ENCODE results near the gene COBL.

The COBL gene

DNA sequence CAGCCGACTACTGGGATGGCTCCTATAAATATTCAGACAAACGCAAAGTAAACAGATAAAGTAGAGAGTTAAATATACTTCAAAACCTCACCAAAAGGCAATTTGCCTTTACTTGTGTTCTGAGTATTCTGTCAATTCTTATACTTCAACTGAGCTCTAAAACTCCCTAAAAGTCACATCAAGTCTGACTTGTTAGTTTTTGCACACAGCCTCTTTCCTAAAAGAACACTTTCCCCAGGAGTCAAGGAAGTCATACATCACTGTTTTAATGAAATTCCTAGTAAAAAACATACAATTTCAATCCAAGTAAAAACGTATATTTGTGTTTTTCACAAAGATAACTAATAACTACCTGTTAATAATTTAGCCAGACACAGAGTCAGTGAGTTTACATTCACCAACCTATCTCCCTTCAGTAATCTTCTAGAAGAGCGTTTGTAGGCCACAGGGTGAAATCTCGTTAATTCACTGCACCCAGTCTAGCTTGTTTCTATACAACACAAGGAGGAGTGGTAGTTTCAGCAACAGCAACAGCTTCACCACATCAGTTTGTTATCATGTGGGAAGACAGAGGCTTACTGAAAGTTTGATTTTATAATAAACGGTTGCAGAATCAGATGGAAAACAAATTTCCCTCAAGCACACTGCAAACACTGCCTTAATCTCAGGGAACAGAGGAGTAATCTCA is 2.7 kb downstream of the COBL start:
- Histone ChIP-seq H3K4me1 (ENCODE audit: control insufficient read depth, insufficient read depth, low read length, poor library complexity, severe bottlenecking) (peaks cover 3% of the 10 kb centered on the region), H3K27ac (ENCODE audit: low read depth, low read length, severe bottlenecking) (no peak overlapping the region), H3K9me3 (ENCODE audit: control insufficient read depth, low read length) (no peaks in the 10 kb centered on the region), H3K36me3 (ENCODE audit: control insufficient read depth, insufficient read depth, low read length) (no peaks in the 10 kb centered on the region), H3K4me3 (ENCODE audit: extremely low read depth, insufficient read depth, low read length, poor library complexity, severe bottlenecking) (no peak overlapping the region)
- WGBS, 2 experiments (ENCODE audit: insufficient coverage in 2 of 2): 57 to 67% methylated on average over 1 of the region's 6 CpGs

DNA sequence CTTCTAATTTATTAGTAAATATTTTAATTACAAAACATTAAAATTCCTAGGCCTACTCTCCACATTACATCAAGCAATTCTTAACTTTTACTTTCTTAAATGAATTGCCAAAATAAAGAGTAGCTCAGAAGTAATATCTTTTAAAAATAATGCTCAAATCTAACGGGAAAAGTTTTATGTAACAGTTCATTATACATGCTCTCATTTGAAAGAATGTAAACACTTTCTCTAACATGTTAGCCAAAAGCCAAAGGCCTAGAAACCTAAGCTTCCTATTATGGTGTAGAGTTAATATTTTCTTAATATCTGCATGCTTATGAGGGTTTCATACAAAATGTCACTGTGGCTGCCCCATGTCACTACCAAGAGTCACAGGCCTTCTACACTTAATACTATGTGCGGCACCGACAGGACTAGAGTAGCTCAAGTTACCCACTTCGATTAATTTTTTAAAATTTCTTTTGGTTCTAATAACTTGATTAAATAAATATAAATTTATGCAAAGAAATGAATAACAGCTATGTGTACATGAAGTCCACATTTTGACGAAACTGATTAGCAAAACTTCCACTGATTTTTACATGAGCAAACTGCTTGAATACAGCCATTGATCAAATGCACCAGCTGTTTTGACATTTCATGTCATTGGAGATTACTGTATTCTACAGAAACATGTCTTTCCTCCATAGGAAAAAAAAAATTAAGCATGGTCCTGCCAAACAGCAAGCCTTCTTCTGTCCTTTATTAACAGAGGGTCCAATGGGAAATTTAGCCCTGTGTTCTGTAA is 3.5 kb downstream of the COBL start:
- H3K9me3 ChIP-seq (ENCODE audit: control insufficient read depth, low read length): no peaks in the 10 kb centered on the region
- H3K27ac ChIP-seq (ENCODE audit: low read depth, low read length, severe bottlenecking): no peak overlapping the region
- WGBS, 2 experiments (ENCODE audit: insufficient coverage in 2 of 2): 71 to 100% methylated on average over 1 of the region's 5 CpGs
- no peak overlapping the region for H3K4me3 ChIP-seq (ENCODE audit: extremely low read depth, insufficient read depth, low read length, poor library complexity, severe bottlenecking)
- peaks cover 11% of the 10 kb centered on the region for H3K4me1 ChIP-seq (ENCODE audit: control insufficient read depth, insufficient read depth, low read length, poor library complexity, severe bottlenecking)
- no peaks in the 10 kb centered on the region for H3K36me3 ChIP-seq (ENCODE audit: control insufficient read depth, insufficient read depth, low read length)

DNA sequence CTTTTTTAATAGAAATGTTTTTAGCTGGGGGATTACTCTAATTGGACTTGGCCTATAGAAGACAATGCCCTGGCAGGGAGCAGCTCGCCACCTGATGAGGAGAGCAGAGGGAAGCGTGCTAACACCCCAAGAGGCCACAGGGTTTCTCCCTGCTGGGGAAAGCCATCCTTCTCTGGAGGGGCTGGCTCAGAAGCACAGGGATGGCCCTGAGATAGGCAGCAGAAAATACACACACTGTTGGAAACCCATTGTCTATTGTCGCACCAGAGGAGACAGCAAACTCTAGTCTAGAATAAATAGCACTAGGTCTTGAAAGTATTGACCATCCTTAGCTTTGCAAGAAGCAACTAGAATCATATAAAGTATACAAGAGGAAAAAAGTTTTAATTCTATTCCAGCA is 5.4 kb downstream of the COBL start:
- Histone ChIP-seq H3K4me1 (ENCODE audit: control insufficient read depth, insufficient read depth, low read length, poor library complexity, severe bottlenecking) (peaks cover 11% of the 10 kb centered on the region), H3K27ac (ENCODE audit: low read depth, low read length, severe bottlenecking) (no peak overlapping the region), H3K9me3 (ENCODE audit: control insufficient read depth, low read length) (no peaks in the 10 kb centered on the region), H3K4me3 (ENCODE audit: extremely low read depth, insufficient read depth, low read length, poor library complexity, severe bottlenecking) (no peak overlapping the region), H3K36me3 (ENCODE audit: control insufficient read depth, insufficient read depth, low read length) (no peaks in the 10 kb centered on the region)
- WGBS, 2 experiments (ENCODE audit: insufficient coverage in 2 of 2): 71 to 78% methylated on average over 2 of the region's 3 CpGs

DNA sequence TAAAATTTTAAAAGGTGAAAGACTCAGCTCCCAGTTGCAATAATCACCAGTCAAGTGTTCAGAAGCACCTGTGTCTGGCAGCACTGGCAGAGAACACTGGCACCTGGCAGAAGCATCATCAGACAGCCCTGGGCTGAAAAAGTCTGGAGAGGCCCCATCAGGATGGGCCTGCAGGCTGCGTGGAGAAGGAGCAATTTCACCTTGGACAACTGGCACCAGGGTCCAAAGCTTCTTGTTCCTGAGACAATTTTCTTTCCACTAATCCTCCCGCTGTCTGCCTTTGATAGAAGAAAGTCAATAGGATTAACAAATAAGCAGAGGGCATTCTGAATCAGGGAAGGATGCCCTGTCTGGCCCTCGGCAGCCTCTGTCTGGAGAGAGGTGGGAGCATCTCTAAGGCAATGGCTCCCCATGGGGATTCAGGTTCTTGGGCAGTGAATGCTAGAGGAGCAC is 6.5 kb downstream of the COBL start:
- Histone ChIP-seq H3K9me3 (ENCODE audit: control insufficient read depth, low read length) (no peaks in the 10 kb centered on the region), H3K27ac (ENCODE audit: low read depth, low read length, severe bottlenecking) (no peak overlapping the region), H3K4me1 (ENCODE audit: control insufficient read depth, insufficient read depth, low read length, poor library complexity, severe bottlenecking) (peaks cover 11% of the 10 kb centered on the region), H3K4me3 (ENCODE audit: extremely low read depth, insufficient read depth, low read length, poor library complexity, severe bottlenecking) (no peak overlapping the region), H3K36me3 (ENCODE audit: control insufficient read depth, insufficient read depth, low read length) (no peaks in the 10 kb centered on the region)
- 87 to 94% methylated on average over 2 of the region's 3 CpGs for WGBS, 2 experiments (ENCODE audit: insufficient coverage in 2 of 2)

DNA sequence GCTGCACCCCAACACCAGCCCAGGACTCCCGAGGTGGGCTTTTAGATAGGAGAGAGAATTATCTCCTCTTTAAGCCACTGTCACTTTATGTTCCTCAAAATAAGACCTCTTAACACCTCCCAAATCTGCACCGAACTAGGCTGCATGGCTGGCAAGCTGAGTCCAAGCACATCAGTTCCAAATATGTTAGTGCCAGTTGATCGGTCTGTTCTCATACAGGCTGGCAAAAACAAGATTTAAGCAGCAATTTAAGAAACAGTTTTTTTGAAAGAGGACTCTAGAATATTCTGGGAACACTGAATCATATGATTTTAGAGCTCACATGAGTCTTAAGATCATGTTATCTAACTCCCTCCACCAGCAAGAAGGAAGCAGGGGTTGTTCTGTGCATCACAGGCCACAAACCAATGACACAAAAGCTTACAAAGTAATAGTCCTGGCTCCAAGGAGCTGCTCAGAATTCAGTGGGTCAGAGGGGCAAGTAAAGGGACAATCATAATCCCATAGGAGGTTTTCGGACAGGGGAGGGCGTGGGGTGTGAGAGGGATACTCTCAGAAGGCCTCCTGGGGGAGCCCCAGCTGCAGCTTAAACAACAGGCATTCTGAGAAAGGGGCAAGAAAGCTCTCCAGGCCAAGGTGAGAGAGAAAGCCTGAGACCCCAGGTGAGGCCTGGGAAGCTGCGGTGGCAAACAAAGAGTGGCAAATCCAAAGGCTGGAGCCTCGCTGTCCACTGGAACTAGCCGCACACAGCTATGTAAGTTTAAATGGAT is 7.1 kb downstream of the COBL start:
- Histone ChIP-seq H3K9me3 (ENCODE audit: control insufficient read depth, low read length) (no peaks in the 10 kb centered on the region), H3K36me3 (ENCODE audit: control insufficient read depth, insufficient read depth, low read length) (no peaks in the 10 kb centered on the region), H3K4me1 (ENCODE audit: control insufficient read depth, insufficient read depth, low read length, poor library complexity, severe bottlenecking) (peaks cover 16% of the 10 kb centered on the region), H3K4me3 (ENCODE audit: extremely low read depth, insufficient read depth, low read length, poor library complexity, severe bottlenecking) (no peak overlapping the region), H3K27ac (ENCODE audit: low read depth, low read length, severe bottlenecking) (no peak overlapping the region)
- 88 to 89% methylated on average over 5 of the region's 8 CpGs for WGBS, 2 experiments (ENCODE audit: insufficient coverage in 2 of 2)

DNA sequence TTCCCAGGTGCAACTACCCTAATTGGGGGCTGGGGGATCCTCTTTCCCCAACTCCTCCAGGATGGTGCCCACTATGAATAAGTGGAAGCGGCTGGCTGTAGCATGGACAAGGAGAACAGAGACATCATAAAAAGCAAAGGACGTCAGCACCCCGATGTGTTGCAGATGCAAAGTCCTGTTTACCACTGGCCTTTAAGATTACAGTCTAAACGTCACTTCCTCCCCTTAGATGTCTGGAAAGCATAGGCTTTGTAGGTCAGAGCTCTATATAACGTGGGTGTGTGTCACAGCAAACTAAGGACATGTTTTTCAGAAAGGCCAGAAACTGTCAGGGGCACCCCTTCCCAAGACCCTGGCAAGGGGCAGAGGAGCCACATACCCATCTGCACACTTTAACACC is 7.9 kb downstream of the COBL start:
- Histone ChIP-seq H3K27ac (ENCODE audit: low read depth, low read length, severe bottlenecking) (peak overlapping the region; percentile 47), H3K36me3 (ENCODE audit: control insufficient read depth, insufficient read depth, low read length) (no peaks in the 10 kb centered on the region), H3K4me1 (ENCODE audit: control insufficient read depth, insufficient read depth, low read length, poor library complexity, severe bottlenecking) (peaks cover 17% of the 10 kb centered on the region), H3K4me3 (ENCODE audit: extremely low read depth, insufficient read depth, low read length, poor library complexity, severe bottlenecking) (no peak overlapping the region), H3K9me3 (ENCODE audit: control insufficient read depth, low read length) (no peaks in the 10 kb centered on the region)
- WGBS, 2 experiments (ENCODE audit: insufficient coverage in 2 of 2): 90 to 93% methylated on average over 3 of the region's 5 CpGs

DNA sequence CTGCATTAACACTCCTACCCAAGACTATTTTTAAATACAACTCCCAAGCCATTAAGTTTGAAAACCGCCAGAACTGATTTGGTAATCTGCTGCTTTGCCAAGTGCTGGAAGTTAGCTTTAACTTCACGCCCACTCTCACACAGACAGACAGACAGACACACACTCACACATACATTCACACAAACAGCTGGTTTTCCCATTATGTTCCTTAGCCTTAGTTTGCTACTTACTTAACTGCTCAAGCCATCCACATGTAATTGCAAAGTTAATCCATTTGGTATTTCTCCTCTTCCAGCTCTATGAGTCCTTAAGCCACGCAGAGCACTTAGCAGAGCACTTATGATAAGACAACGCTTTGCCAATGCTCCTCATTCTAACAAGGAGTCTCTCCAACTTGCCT is 8.3 kb downstream of the COBL start:
- Histone ChIP-seq H3K4me3 (ENCODE audit: extremely low read depth, insufficient read depth, low read length, poor library complexity, severe bottlenecking) (no peak overlapping the region), H3K9me3 (ENCODE audit: control insufficient read depth, low read length) (no peaks in the 10 kb centered on the region), H3K36me3 (ENCODE audit: control insufficient read depth, insufficient read depth, low read length) (no peaks in the 10 kb centered on the region), H3K27ac (ENCODE audit: low read depth, low read length, severe bottlenecking) (peak overlapping the region; percentile 47), H3K4me1 (ENCODE audit: control insufficient read depth, insufficient read depth, low read length, poor library complexity, severe bottlenecking) (peaks cover 21% of the 10 kb centered on the region)
- 69 to 88% methylated on average over 4 of the region's 4 CpGs for WGBS, 2 experiments (ENCODE audit: insufficient coverage in 2 of 2)

DNA sequence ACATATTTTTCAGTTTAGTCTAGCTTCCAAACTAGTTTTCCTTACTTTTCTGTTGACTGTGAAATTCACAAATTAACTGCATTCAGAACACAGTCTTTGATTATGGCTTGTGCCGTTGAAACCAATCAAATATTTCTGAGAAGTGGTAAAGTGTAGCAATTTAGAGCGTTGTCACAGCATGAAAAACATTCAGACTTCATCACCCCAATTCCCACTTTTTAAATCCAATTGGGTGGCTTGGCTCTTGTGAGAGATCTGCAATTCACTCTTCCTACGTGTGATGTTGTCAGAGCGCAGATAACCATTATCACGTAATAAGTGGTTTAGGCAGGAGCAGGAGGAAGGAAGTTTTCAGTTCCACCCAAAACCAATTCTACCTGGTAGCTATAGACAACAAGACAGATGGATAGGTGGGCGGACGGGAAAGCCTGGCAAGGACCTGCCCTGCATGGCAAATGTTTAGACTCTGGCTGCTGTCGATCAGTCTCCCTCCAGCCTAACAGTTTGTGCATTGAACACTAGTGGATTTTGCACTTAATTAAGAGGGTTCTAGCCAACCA is 8.9 kb downstream of the COBL start:
- H3K36me3 ChIP-seq (ENCODE audit: control insufficient read depth, insufficient read depth, low read length): no peaks in the 10 kb centered on the region
- peaks cover 26% of the 10 kb centered on the region for H3K4me1 ChIP-seq (ENCODE audit: control insufficient read depth, insufficient read depth, low read length, poor library complexity, severe bottlenecking)
- H3K27ac ChIP-seq (ENCODE audit: low read depth, low read length, severe bottlenecking): no peak overlapping the region
- WGBS, 2 experiments (ENCODE audit: insufficient coverage in 2 of 2): 81 to 89% methylated on average over 3 to 5 of the region's 8 CpGs
- no peaks in the 10 kb centered on the region for H3K9me3 ChIP-seq (ENCODE audit: control insufficient read depth, low read length)
- H3K4me3 ChIP-seq (ENCODE audit: extremely low read depth, insufficient read depth, low read length, poor library complexity, severe bottlenecking): no peak overlapping the region

DNA sequence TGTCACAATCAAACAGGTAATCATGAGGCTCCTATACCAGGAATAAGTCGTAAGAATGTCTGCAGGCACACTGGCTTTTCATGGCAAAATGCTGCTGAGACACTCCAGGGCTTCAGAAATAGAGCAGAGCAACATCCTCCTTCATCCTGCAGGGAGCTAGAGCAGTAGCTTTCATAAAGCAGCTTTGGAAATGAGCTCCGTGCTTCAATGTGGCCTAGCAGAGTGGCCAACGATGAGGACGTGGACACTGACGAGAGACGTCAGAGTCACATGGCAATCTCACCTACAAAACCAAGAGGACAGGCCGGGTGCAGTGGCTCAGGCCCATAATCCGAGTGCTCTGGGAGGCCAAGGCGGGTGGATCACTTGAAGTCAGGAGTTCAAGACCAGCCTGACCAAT is 9.8 kb downstream of the COBL start:
- Histone ChIP-seq H3K4me3 (ENCODE audit: extremely low read depth, insufficient read depth, low read length, poor library complexity, severe bottlenecking) (no peak overlapping the region), H3K4me1 (ENCODE audit: control insufficient read depth, insufficient read depth, low read length, poor library complexity, severe bottlenecking) (peaks cover 26% of the 10 kb centered on the region), H3K36me3 (ENCODE audit: control insufficient read depth, insufficient read depth, low read length) (no peaks in the 10 kb centered on the region), H3K27ac (ENCODE audit: low read depth, low read length, severe bottlenecking) (no peak overlapping the region), H3K9me3 (ENCODE audit: control insufficient read depth, low read length) (no peaks in the 10 kb centered on the region)
- WGBS, 2 experiments (ENCODE audit: insufficient coverage in 2 of 2): 90 to 93% methylated on average over 7 to 9 of the region's 9 CpGs

DNA sequence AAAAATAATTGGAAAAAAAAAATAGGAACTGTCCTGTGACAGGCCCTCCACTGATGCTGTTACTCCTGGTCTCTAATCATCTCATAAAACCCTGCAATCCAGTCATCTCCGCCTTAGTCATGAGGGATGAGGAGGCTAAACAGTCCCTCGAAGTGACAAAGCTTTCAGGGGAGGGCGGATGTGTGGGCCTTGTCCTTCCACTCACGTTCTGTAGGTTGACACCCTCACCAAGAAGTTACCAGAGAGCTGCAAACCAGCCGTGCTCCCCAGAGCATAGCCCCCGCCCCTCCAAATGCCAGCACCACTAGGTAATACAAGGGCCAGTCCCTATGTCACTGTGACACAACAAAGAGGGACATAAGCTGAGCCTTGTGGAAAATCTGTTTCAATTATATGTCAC is 11.9 kb downstream of the COBL start:
- Histone ChIP-seq H3K36me3 (ENCODE audit: control insufficient read depth, insufficient read depth, low read length) (no peaks in the 10 kb centered on the region), H3K4me3 (ENCODE audit: extremely low read depth, insufficient read depth, low read length, poor library complexity, severe bottlenecking) (no peak overlapping the region), H3K4me1 (ENCODE audit: control insufficient read depth, insufficient read depth, low read length, poor library complexity, severe bottlenecking) (peaks cover 28% of the 10 kb centered on the region), H3K9me3 (ENCODE audit: control insufficient read depth, low read length) (no peaks in the 10 kb centered on the region), H3K27ac (ENCODE audit: low read depth, low read length, severe bottlenecking) (no peak overlapping the region)
- 73 to 74% methylated on average over 5 to 6 of the region's 6 CpGs for WGBS, 2 experiments (ENCODE audit: insufficient coverage in 2 of 2)
